DMS114 treated with DMSO at 0.1 percent for 48 hours (cell line): ENCODE results near the gene NDUFS8.

ENCODE experiments used
- DNase-seq: peaks from one replicate; lab custom pipeline; 2025; ENCODE audit not compliant: unreplicated experiment; lab: John Stamatoyannopoulos, UW

NDUFS8 gene

DNA sequence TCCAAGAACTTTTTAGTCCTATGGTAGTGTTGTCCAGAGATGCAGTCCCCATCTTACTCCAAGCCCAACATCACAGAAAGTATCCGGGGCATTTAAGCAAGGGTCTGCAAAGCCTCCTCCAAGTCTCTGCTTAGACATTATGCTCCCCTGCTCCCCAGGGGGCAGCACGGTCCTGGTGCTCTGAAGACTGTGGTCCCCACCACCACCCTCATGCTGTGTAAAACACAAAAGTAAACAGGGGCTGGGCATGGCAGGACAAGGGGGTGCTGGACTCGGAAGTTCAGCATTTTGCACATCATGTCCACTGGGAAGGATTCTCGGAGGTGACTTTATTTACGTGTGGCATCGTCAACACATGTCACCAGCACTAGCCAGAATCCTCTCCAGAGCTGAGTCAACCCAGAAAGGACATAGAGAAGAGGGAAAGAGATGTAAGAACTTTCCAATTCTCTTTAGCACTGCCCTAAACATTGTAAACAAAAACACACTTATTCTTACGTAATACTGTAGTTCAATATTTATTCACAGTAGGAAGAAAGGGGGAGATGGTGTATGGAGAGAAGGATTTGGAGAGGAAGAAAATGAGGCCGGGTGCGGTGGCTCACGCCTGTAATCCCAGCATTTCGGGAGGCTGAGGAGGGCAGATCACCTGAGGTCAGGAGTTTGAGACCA, 46.0 kb downstream of the NDUFS8 start:
- no peak for DNase-seq

DNA sequence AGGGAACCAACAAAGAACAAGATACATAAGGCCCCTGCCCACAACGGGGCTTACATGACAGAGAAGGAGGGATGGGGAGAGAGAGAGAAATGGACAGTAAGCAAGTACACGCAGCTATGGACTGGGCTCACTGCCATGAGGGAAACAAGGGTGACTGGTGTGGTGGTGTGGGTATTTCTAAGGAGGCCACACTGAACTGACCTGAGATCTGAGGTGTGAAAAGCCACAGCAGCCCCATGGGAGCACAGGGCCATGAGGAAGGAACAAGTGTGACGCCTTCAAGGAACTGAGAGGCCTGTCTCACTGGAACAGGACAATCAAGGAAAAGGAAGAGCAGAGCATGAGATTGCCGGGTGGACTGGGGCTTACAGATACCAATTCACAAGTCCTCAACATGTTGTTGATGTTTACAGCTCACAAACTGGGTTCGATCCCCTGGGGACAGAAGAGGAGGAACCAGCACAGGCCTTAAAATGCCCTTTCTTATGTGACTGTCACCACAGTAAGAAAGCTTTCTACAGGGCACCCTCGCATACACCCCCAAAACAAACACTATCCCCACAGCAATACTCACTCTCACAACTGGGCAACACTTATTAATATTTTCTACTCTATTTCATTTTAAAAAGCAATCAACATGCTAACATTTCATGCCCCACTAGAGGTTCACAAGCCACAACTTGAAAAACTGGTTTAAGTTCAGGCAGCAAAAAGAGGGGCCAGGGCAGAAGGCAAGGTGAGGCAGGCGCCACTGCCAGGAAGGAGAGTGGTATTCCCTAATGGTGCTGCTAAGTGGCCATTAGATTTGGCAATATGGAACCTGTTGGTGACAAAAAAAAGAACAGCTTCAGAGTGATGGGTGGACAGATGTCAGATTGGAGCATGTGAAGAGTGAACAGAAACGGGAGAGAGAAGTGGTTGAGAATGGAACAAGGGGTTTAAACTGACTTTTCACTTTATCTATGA, 47.4 kb downstream of the NDUFS8 start:
- DNase-seq = no peak

DNA sequence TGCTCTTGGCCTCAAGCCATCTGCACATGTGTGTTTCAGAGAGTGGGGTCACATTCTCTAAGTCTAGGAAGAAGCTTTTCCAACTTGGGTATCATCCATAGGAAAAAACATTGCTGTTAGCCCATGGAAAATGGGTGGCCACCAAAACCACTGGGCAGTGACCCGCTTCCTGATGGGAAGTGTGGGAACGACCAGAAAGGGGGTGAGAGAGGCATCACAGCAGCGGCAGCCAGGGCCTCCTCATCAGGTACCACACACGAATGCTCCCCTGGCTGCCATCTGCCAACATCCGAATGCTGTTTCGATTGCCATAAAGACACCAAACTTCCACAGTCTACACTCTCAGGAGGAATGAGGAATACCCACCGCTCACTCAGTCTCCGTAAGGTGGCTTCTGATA, 50.4 kb downstream of the NDUFS8 start:
- no peak for DNase-seq

DNA sequence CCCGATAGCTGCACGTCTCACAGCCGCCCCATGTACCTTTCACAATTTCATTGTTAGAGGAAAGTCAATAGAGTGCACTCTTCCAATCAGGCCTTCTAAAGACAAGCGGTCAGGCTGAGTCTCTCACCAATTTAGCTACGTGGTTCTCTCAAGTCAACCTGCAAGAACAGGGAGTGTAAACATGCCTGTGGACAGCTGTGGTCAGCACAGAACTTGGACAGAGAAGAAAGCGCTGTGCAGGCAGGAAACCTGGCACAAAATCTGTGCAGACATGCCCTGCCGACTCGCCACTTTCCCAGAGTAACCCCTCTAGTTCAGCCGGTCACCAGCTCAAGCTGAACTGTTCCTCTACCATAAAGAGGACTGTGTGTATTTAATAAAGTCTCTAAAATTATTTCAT, 51.2 kb downstream of the NDUFS8 start:
- DNase-seq = no peak

DNA sequence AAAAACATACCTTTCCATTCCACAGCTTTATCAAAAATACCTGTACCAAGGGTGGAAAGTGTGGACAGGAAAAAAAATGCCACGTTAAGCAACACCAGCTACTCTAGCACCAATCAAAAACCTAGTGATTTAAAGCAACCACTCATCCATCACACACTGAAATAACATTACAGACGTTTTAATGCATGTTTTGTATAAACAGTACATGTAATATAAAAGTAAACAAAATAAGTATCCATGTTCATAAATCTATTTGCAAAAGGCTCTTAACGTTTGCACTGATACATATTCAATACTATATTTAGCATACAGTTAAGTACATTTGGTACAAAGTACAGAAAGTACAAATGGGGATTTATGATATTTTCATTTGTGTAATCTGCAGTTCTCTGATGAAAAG, 52.0 kb downstream of the NDUFS8 start:
- no peak for DNase-seq

- no peak for DNase-seq
Measured at GRCh38 chr11:68083517-68083916, 53.0 kb downstream of the NDUFS8 start.
